ENCODE results near the gene SARDH. TPM values are rescaled to one million over a fixed set of nuclear protein-coding genes. Genes with fewer than 3 reads are reported as not detected.

SARDH gene
- total RNA-seq, 1 experiment from 2014 or later = not detected

GRCh38 chr9:133670466-133670865 is 67.7 kb downstream of the SARDH start:
- DNase-seq = no peak
- Mint-ChIP-seq H3K36me3 (ENCODE audit: insufficient read depth, unreplicated experiment) (no peaks in the 10 kb centered on the region), H3K4me3 (ENCODE audit: low read depth, unreplicated experiment) (no peak overlapping the region), H3K27me3 (ENCODE audit: unreplicated experiment) (peaks cover 28% of the 10 kb centered on the region), H3K27ac (ENCODE audit: unreplicated experiment) (no peak overlapping the region), H3K4me1 (ENCODE audit: low read depth, unreplicated experiment) (no peaks in the 10 kb centered on the region), H3K9me3 (ENCODE audit: low read depth, unreplicated experiment) (no peaks in the 10 kb centered on the region)
- TF ChIP-seq CTCF (IDR thresholded peaks at IDR 0.05; ENCODE audit: unreplicated experiment) = no peak
- intact Hi-C loops (cut with micrococcal nuclease; ENCODE audit: unreplicated experiment) = no loop called here
- CTCF ChIA-PET = no interaction called here
- no TSS peak for BruUV-seq (replicated peaks)

- no TSS peak for BruUV-seq (replicated peaks)
- H3K36me3 Mint-ChIP-seq (ENCODE audit: insufficient read depth, unreplicated experiment) = no peaks in the 10 kb centered on the region
- H3K27me3 Mint-ChIP-seq (ENCODE audit: unreplicated experiment) = peaks cover 16% of the 10 kb centered on the region
- no peak for TF ChIP-seq CTCF (IDR thresholded peaks at IDR 0.05; ENCODE audit: unreplicated experiment)
- no peaks in the 10 kb centered on the region for H3K9me3 Mint-ChIP-seq (ENCODE audit: low read depth, unreplicated experiment)
- H3K4me3 Mint-ChIP-seq (ENCODE audit: low read depth, unreplicated experiment) = no peak overlapping the region
- DNase-seq = no peak
- H3K27ac Mint-ChIP-seq (ENCODE audit: unreplicated experiment) = no peak overlapping the region
- CTCF ChIA-PET = no interaction called here
- H3K4me1 Mint-ChIP-seq (ENCODE audit: low read depth, unreplicated experiment) = no peaks in the 10 kb centered on the region
- intact Hi-C loops (cut with micrococcal nuclease; ENCODE audit: unreplicated experiment) = no loop called here
Observed at GRCh38 chr9:133669182-133669801, 68.9 kb downstream of the SARDH start.

DNA sequence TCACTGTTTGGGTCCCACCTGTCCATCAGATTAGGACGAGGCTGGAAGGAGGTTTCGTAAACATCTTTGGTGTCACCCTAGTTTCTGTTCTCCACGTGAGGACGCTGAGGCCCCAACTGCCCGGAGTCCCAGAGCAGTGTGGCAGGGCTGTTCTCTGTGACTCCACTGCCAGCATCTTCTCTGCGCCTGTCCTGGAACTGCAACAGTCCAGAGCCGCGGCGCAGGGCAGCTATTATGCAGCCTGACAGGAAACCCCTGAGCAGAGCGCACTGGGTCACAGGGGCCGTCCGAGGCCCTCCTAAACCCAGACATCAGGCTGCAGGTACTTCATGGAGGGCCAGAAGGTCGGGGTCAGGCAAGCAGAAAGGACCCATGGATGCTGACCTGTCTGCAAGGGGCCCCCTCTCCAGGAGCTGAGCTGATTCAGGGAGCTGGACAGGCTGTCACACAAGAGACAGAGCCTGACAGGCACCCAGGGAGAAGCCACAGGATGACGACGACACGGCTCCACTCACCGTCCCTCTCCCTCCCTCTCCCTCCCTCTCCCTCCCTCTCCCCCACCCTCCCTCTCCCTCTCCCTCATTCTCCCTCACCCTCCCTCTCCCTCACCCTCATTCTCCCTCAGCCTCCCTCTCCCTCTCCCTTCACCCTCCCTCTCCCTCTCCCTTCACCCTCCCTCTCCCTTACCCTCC is 70.2 kb downstream of the SARDH start:
- no TSS peak for BruUV-seq (replicated peaks)
- H3K27ac Mint-ChIP-seq (ENCODE audit: unreplicated experiment) = no peak overlapping the region
- intact Hi-C loops (cut with micrococcal nuclease; ENCODE audit: unreplicated experiment) = no loop called here
- H3K4me1 Mint-ChIP-seq (ENCODE audit: low read depth, unreplicated experiment) = no peaks in the 10 kb centered on the region
- DNase-seq = no peak
- H3K27me3 Mint-ChIP-seq (ENCODE audit: unreplicated experiment) = peaks cover 21% of the 10 kb centered on the region
- no peaks in the 10 kb centered on the region for H3K36me3 Mint-ChIP-seq (ENCODE audit: insufficient read depth, unreplicated experiment)
- CTCF ChIA-PET = interaction anchor here (0.8 kb wide), 1 partner anchor 94 kb away, joined by 3 read pairs; no protein-coding TSS in a partner anchor
- no peaks in the 10 kb centered on the region for H3K9me3 Mint-ChIP-seq (ENCODE audit: low read depth, unreplicated experiment)
- H3K4me3 Mint-ChIP-seq (ENCODE audit: low read depth, unreplicated experiment) = no peak overlapping the region
- no peak for TF ChIP-seq CTCF (IDR thresholded peaks at IDR 0.05; ENCODE audit: unreplicated experiment)

GRCh38 chr9:133666845-133667244 is 71.3 kb downstream of the SARDH start:
- Mint-ChIP-seq H3K9me3 (ENCODE audit: low read depth, unreplicated experiment) (no peaks in the 10 kb centered on the region), H3K4me1 (ENCODE audit: low read depth, unreplicated experiment) (no peaks in the 10 kb centered on the region), H3K27ac (ENCODE audit: unreplicated experiment) (no peak overlapping the region), H3K27me3 (ENCODE audit: unreplicated experiment) (peaks cover 24% of the 10 kb centered on the region), H3K4me3 (ENCODE audit: low read depth, unreplicated experiment) (no peak overlapping the region), H3K36me3 (ENCODE audit: insufficient read depth, unreplicated experiment) (no peaks in the 10 kb centered on the region)
- BruUV-seq (replicated peaks) = no TSS peak
- intact Hi-C loops (cut with micrococcal nuclease; ENCODE audit: unreplicated experiment) = no loop called here
- CTCF ChIA-PET = no interaction called here
- no peak for TF ChIP-seq CTCF (IDR thresholded peaks at IDR 0.05; ENCODE audit: unreplicated experiment)
- DNase-seq = no peak
